GM03348 (cell line): ENCODE results near the gene IL13RA1.
"Not testable (repeated sequence)": the region's sequence is repeated elsewhere in the genome, so short reads cannot be mapped to it uniquely, and the experiment has no call there.

ENCODE experiments used
- DNase-seq: peaks from one replicate; pipeline ENCODE4 v3.0.0; 2012; ENCODE audit warnings: low spot score

Gene IL13RA1

DNA sequence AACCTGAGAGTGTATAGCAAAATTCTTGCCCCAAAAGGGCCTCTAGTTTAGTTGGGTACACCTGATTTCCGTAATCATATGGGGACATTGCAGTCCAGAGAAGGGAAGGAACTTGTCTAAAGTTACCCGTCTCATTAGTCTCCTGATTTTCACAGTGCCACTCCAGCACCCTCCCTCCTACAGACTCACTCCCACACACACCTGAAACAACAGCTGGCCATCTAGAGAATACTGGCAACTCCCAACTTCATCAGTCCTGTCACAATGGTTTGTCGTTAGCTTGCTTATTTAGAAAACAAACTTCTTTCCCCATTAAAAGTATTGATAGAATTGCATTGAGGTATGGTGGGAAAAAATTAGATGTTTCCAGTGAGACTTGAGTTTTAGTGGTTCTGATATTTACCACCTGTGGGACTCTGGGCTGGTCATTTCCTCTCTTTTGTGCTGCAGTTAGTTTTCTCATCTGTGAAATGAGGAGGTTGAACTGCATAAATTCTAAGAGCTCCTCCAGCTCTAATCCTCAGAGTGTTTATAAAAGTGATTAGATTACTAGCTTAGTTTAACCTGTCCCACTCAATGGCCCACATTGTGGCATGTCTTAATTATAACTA lies 1.7 kb downstream of the IL13RA1 start:
- DNase-seq: no peak

DNA sequence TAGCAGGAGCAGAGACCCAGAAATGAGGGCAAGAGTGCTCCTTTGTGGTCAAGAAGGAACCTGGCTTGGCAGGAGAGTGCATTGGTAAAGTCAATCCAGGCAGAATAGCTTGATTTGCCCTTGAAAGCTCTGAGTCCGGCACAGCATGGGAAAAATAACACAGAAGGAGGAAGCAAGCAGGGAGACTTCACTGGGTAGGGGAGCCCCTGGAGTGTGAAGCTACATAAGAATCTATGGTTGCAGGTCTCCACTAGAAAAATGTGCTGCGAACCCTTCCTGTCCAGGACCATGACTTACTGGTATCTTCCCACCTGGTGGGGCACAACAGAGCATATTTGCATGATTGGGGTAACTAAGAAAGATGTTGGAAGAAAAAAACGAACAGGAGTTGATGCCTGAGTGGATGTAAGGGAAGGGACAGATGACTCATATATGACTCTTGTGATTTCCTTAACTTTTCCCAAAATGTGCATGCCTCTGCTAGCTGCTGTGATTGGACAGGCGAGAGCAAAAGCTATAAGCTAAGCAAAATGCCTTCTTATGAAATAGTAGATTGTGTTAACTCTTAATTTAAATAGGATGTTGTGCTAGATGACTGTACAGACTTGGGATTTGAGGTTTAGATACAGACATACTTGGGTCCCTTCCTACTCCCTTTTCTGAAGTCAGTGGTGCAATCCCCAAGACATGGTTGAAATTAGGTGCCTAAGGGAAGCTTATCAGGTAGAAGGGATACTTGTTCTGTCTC lies 3.3 kb downstream of the IL13RA1 start:
- DNase-seq: peak; percentile 46

DNA sequence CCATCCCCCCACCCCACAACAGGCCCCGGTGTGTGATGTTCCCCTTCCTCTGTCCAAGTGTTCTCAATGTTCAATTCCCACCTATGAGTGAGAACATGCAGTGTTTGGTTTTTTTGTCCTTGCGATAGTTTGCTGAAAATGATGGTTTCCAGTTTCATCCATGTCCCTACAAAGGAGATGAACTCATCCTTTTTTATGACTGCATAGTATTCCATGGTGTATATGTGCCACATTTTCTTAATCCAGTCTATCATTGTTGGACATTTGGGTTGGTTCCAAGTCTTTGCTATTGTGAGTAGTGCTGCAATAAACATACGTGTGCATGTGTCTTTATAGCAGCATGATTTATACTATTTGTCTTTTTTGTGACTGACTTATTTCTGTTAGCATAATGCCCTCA lies 5.1 kb downstream of the IL13RA1 start:
- DNase-seq: not testable (repeated sequence)

DNA sequence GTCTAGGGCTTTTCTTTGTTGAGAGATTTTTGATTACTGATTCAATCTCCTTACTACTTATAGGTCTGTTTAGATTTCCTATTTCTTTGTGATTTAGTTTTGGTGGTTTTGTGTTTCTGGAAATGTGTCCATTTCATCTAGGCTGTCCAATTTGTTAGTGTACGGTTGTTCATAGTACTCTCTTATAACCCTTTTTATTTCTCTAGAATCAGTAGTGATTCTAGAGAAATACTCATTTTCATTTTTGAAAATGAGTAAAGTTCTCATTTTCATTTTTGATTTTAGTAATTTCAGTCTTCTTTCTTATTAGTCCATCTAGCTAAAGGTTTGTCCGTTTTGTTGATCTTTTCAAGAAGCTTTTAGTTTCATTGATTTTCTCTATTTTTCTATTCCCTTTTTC lies 7.5 kb downstream of the IL13RA1 start:
- no peak for DNase-seq

DNA sequence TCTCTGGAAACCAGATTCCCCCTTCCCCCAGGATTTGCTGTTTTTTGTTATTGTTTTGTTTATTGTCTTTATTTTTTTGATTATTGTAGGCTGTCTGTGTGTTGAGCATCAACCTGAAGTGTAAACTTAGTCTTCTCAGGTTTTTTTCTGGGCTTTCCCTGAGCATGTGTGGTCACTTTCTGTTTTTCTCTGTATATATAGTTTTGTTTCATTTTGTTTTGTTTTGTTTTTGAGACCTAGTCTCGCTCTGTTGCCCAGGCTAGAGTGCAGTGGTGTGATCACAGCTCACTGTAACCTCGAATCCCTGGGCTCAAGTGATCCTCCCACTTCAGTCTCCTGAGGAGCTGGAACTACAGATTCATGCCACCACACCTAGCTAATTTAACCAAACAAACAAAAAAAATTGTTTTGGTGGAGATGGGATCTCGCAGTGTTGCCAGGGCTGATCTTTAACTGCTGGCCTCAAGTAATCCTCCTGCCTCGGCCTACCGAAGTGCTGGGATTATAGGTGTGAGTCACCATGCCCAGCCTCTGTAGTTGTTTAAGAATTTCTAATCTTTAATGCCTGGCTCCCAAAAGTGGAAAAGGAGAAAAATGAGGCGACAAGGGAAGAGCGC lies 9.1 kb downstream of the IL13RA1 start:
- no peak for DNase-seq

DNA sequence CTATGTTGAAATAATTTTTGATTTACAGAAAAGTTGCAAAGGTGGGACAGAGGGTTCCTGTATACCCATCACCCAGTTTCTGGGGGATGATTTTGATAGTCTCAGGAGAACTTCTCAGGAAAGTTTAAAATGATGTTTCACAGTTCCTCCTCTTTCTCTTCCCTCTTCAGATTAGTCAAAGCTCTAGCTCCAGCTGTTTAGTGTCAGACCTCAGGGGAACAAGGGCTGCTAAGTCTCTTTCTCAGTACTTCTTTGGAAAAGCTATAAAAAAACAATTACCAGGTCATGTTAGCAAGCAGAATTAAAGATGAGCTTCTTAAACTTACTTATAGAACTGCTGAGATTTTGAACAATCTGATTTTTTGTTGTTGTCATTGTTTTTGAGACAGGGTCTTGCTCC lies 12.2 kb downstream of the IL13RA1 start:
- DNase-seq: no peak

DNA sequence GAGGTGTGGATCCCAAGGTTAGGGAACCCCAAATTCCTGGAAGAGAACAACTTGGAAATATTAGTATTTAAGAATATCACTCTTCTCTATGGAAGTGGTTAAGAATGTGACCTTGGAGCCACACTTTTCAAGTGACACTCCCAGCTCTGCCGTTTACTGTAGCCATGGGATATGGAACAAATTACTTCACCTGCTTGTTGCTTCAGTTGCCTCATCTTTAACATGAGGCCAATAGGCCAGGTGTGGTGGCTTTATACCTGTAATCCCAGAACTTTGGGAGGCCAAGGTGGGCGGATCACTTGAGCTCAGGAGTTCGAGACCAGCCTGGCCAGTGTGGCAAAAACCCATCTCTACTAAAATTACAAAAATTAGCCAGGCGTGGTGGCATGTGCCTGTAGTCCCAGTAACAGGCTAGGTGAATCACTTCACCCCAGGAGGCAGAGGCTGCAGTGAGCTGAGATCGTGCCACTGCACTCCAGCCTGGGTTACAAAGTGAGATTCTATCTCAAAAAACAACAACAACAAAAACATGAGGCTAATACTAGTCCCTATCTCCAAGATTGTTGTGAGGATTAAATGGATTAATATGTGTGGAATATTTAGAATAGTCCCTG lies 13.0 kb downstream of the IL13RA1 start:
- DNase-seq: no peak

DNA sequence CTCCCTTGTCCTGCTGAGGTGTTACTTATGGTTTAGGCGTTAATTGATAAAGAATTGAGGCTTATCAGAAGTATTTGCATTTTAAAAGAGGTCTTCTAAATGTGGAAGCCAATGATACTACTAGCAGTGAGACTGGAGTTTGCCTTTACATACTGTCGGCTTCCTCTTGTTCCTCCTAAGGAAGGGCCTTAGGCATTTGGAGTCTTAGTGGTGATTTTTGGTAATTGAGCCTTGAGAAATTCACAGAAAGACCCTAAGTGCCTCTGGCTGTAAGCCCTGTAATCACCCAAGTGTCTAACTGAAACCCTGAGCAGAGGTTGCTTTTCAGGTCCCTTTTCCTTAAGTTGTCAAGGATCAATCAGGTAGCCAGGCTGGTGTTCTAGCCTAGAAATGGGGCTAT lies 14.8 kb downstream of the IL13RA1 start:
- no peak for DNase-seq

DNA sequence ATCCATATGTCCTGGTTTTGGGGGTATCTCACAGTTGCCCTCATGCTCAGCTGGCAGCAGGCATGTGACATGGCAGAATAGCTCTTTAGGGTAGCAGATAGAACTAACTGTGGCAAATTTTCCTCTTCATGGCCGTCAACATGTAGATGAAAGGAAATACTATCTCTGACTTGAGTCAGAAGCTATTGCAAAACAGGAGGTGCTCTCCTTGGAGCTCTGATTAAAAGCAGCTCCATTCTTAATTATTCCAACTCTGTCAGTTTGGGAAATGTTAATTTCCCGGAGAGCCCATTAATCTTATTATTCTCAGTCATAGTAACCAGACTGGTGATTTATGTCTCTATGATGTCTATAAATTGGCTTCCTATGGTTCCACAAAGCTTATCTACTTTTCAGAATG lies 18.2 kb downstream of the IL13RA1 start:
- peak; percentile 10 for DNase-seq

DNA sequence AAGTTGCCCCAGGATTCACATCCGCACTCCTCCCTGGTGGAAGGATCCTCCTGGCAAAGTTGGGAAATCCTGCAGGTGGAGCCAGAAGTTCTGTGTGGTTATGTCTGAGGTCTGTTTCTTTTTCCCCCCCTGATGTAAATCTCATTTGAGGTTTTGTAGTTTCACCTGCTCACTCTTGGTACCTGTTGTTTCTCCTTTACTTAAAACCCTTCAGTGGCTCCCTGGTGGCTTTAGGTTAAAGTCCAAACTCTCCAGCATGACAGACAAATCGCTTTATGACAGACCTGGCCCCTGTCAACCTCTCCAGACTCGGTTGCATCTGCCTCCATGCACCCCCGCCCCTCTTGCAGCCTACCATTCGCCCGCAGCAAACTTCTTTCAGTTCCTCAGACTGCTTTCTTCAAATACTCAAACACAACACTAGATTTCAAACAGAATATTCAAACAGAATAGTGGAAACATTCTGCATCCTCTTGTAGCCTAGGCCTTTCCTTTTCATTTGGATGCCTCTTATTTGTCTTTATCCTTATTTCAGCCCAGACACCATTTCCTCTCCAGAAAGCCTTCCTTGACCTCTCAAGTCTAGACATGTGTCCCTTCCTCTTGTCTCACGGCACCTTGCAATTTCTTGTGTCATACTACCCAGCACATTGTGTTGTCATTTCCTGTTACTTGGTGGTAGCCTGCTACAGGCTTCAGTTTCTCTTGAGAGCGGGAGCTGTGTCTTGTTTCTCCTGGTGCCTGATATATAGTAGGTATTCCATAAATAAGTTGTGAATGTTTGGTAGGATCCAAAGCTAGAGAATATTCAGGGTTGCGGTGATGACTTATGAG lies 24.8 kb downstream of the IL13RA1 start:
- no peak for DNase-seq

DNA sequence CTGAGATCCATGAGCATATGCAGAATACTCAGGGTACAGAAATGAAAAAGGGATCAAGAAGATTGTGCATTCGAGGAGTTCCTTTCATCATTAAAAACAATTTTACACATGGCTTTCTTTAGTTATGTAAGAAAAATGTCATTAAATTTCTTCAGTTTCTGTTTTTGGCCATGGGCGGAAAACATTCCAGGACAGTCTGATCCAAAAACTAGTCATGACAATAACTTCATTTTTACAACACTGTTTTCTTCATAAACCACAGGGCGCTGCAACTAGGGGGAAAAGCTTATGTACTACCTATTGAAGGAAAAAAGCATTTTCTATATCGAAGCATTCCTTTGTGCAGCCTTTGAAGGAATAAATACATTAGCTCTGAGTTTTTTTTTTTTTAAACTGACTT lies 28.2 kb downstream of the IL13RA1 start:
- DNase-seq: peak; percentile 27

DNA sequence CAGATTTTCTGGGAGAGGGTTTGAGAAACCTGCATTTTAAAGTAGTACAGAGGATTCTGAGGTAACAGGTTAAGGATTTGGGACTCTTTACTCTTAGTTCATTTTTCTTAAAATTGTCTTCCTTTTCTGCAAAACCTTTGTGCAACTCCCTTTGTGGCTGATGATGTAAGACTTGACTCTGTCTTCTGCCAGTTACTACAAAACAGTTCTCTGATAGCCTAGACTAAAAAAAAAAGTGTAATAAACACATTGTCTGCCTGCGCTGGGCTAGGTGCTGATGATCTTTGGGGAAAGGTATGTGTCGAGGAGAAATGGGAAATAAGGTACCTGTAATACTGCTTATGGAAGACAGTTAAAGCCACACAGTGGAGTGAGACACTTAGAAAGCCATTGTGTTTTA lies 28.7 kb downstream of the IL13RA1 start:
- DNase-seq: peak; percentile 17

DNA sequence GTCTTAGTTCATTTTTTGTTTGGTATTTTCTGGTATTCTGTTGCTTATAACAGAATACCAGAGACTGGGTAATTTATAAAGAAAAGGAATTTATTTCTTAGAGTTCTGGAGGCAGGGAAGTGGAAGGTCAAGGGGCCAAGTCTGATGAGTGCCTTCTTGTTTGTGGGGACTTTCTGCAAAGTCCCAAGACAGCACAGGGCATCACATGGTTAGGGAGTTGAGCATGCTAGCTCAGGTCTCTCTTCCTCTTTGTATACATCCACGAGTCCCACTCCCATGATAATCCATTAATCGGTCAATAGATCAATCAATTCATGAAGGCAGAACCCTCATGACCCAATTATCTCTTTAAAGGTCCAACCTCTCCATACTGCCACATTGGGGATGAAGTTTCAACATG lies 31.1 kb downstream of the IL13RA1 start:
- no peak for DNase-seq

DNA sequence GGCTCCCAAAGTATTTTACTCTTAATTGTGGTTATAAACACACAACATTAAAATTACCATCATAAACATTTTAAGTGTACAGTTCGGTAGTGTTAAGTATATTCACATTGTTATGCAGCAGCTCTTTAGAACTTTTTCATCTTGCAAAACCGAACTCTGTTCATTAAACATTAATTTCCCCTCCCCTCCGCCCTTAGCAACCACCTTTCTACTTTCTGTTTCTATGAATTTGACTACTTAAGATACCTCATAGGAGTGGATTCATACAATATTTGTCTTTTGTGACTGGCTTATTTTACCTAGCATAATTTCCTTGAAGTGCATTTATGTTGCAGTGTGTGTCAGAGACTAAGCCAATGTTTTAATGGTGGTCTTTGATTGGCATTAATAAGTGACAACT lies 32.6 kb downstream of the IL13RA1 start:
- DNase-seq: no peak

DNA sequence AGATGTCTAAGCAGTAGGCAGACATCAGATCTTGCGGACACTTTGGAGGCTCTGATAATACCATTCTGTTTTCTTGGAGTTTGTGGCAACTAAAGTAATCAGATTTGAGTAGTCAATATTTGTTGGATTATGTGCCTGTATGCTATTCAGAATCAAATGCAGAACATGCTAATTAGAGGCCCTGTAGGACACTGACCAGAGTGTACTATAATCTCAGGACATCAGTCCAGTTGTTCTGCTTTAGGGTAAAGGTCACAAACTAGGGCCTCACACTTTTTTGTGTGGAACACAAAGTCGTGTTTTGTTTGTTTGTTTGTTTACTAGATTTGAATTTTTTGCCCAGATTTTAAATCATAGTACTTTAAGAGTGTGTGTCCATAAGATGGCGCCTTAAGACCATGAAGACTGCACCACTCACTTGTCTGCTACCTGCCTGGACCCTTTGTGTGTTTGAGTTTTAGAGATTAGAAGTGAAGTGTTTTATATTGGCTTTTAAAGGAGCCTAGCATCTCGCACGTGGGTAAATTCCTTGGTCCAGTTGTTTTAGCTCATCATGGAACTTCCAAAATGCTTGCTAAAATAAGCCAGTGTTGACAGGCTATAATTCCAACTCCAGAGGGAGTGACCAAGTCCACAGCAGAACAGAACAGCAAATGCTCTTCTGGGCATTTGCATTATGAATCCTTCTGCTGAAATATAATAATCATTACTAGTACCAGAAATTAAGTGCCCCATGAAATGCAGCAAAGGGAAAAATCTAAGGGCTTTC lies 34.7 kb downstream of the IL13RA1 start:
- no peak for DNase-seq

DNA sequence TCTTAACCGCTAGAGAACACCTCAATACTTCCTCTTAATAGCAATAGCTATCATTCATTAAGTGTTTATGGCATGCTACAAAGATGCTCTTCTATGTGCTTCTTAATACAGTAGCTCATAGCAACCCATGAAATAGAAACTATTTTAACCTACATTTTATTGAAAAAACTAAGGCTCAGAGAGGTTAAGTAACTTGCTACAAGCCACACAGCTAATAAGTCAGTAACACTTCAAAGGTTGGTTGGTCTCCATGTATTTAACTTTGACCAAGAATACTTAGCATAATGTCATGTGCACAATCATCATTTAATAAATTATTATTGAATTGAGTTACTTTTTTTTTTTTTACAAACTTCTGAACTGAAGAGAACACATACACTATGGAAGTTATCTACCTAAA lies 36.1 kb downstream of the IL13RA1 start:
- no peak for DNase-seq

DNA sequence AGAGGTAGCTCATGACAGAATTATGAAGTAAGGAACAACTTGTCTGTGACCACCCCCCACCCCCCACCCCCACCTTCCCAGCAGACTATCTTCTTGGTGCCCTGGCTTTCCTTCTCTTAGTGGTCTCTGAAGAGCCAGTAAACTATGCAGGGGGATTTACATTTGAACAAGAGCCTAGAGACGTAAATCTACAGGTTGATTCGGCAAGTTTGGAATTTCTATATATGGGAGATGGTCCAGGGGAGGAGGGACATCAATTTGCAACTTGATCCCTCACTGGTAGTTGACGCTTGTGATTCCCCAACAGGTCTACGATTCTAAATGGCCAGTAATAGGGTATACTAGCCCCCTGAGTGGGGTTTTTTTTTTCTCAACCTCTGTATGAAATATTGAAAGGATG lies 36.7 kb downstream of the IL13RA1 start:
- no peak for DNase-seq

DNA sequence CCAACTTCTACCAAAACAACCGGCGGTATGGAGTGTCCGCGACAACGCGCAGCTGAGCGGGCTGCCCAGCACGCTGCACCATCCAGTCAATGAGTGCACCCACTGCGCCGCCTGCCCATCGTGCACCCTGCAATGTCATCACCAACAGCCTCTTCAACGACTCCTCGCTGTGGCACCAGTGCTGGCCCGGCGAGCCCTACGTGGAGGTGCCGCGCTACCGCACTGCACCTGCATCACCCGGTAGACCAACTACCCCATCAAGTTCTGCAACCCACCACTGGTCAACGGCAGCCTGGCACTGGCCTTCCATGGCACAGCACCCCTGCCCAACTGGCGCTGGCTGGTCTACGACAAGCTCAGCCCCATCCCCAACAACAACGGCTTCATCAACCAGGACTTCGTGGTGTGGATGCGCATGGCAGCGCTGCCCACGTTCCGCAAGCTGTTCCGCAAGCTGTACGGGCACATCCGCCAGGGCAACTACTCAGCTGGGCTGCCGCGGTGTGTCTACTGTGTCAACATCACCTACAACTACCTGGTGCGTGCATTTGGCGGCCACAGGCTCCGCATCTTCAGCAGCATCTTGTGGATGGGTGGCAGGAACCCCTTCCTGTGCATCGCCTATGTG lies 42.8 kb downstream of the IL13RA1 start:
- DNase-seq: no peak

DNA sequence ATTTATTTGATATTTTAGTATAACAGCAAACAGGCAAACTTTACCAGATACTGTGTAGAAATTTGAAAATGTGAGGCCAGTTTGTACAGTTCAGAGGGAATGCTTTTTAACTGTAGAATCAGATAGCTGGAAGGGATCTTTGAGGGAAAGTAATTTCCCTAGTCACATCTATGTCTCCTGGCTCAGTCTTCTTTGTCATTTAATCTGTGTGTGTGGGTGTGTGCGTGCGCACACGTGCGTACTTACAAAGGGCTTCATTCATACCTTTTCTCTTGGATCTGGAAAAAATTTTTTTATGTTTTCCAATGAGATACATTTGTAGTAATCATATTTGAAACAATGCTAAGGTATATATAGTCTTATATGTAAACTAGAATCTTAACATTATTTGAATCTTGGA lies 44.6 kb downstream of the IL13RA1 start:
- no peak for DNase-seq

DNA sequence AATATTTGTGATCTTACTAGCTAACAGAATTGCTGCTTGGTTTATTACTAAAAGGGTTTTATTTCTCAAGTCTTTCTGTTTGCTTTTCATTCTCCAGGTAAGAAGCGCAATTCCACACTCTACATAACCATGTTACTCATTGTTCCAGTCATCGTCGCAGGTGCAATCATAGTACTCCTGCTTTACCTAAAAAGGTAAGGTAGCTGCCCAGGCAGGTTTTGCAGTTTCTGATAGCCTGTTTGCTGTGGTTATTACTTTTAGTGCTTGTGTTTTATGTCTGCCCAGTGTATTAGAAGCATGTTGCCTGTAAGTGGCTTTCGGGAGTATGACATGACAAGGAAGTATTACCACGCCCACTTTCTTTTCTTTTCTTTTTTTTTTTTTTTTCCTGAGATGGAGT lies 46.4 kb downstream of the IL13RA1 start:
- no peak for DNase-seq

DNA sequence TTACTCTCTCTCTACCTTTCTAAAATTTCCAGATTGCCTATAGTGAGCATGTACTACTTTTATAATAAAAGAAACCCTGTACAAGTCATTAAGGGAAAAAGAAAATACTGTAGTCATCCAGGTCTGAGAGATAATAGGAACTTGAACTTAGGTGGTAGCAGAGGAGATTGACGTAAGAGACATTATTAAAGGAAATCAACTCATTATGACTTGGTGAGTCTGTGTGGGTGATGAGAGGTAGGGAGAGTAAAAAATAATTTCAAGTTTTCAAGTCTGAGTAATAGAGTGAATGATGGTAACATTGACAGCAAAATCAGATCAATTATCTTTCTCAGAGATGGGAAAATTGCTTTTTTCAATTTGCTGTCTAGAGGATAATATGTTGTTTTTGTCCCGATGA lies 52.2 kb downstream of the IL13RA1 start:
- no peak for DNase-seq
